Progenitor cell of endocrine pancreas (in vitro differentiated cells): ENCODE measurements around the gene LSAMP. TPM values are rescaled to one million over a fixed set of nuclear protein-coding genes. Genes with fewer than 3 reads are reported as not detected.
A peak's percentile ranks its signal among the peaks of the same experiment; 100 is the strongest.

ENCODE experiments used
- DNase-seq: peaks from one replicate; pipeline ENCODE4 v3.0.0; 2021; ENCODE audit warnings: low spot score; ENCODE audit not compliant: unreplicated experiment
- H3K27ac Mint-ChIP-seq: 2 replicates; pipeline ENCODE4 v1.8.0; 2021; ENCODE audit warnings: mild to moderate bottlenecking, moderate library complexity, mixed read lengths
- H3K27me3 Mint-ChIP-seq: 2 replicates; pipeline ENCODE4 v1.8.0; 2021; ENCODE audit warnings: mixed read lengths
- H3K36me3 Mint-ChIP-seq: 2 replicates; pipeline ENCODE4 v1.8.0; 2022; ENCODE audit warnings: mixed read lengths; ENCODE audit not compliant: insufficient read depth
- H3K4me1 Mint-ChIP-seq: 2 replicates; pipeline ENCODE4 v1.8.0; 2021; ENCODE audit warnings: low read depth, mixed read lengths
- H3K4me3 Mint-ChIP-seq: 2 replicates; pipeline ENCODE4 v1.8.0; 2021; ENCODE audit warnings: low read depth, mild to moderate bottlenecking, moderate library complexity, mixed read lengths
- H3K9me3 Mint-ChIP-seq: 2 replicates; pipeline ENCODE4 v1.8.0; 2021; ENCODE audit warnings: low read depth, mixed read lengths
- total RNA-seq: library from RNA; stranded (reverse); gene quantifications from 2 replicates; pipeline ENCODE4 v1.2.1, GENCODE V29; 2021
- TF ChIP-seq, protein P1 (sequence below): fragments of 200-600 bp; sonication (generic); IDR thresholded peaks from one replicate; pipeline ENCODE4 v1.5.0; 2021; ENCODE audit warnings: antibody characterized with exemption, mild to moderate bottlenecking; ENCODE audit not compliant: unreplicated experiment

LSAMP gene
- total RNA-seq, 1 donor from 2014 or later: 20.7 TPM

GRCh38 chr3:115789481-115789880 lies 655.8 kb downstream of the LSAMP start:
- Mint-ChIP-seq H3K36me3 (no peaks in the 10 kb centered on the region), H3K27ac (no peak overlapping the region)

GRCh38 chr3:115788921-115789470 lies 656.3 kb downstream of the LSAMP start:
- H3K4me1 Mint-ChIP-seq: peaks cover 30% of the 10 kb centered on the region
- no peaks in the 10 kb centered on the region for H3K9me3 Mint-ChIP-seq
- no peak for DNase-seq
- H3K27me3 Mint-ChIP-seq: peaks cover 14% of the 10 kb centered on the region
- no peaks in the 10 kb centered on the region for H3K36me3 Mint-ChIP-seq
- TF ChIP-seq, protein P1, sequence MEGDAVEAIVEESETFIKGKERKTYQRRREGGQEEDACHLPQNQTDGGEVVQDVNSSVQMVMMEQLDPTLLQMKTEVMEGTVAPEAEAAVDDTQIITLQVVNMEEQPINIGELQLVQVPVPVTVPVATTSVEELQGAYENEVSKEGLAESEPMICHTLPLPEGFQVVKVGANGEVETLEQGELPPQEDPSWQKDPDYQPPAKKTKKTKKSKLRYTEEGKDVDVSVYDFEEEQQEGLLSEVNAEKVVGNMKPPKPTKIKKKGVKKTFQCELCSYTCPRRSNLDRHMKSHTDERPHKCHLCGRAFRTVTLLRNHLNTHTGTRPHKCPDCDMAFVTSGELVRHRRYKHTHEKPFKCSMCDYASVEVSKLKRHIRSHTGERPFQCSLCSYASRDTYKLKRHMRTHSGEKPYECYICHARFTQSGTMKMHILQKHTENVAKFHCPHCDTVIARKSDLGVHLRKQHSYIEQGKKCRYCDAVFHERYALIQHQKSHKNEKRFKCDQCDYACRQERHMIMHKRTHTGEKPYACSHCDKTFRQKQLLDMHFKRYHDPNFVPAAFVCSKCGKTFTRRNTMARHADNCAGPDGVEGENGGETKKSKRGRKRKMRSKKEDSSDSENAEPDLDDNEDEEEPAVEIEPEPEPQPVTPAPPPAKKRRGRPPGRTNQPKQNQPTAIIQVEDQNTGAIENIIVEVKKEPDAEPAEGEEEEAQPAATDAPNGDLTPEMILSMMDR: no peak
- no peak overlapping the region for H3K4me3 Mint-ChIP-seq
- H3K27ac Mint-ChIP-seq: no peak overlapping the region

More at GRCh38 chr3:115789481-115789880, 655.8 kb downstream of the LSAMP start:
- H3K27me3 Mint-ChIP-seq: peaks cover 14% of the 10 kb centered on the region
- H3K4me1 Mint-ChIP-seq: peaks cover 33% of the 10 kb centered on the region
- no peak overlapping the region for H3K4me3 Mint-ChIP-seq
- no peaks in the 10 kb centered on the region for H3K9me3 Mint-ChIP-seq
- DNase-seq: no peak
- TF ChIP-seq, protein P1: no peak

GRCh38 chr3:115787818-115788217 lies 657.5 kb downstream of the LSAMP start:
- no peak for DNase-seq
- H3K27me3 Mint-ChIP-seq: peaks cover 14% of the 10 kb centered on the region
- H3K4me3 Mint-ChIP-seq: no peak overlapping the region
- no peaks in the 10 kb centered on the region for H3K36me3 Mint-ChIP-seq
- no peak overlapping the region for H3K27ac Mint-ChIP-seq
- TF ChIP-seq, protein P1: no peak
- H3K4me1 Mint-ChIP-seq: peaks cover 22% of the 10 kb centered on the region
- H3K9me3 Mint-ChIP-seq: no peaks in the 10 kb centered on the region

DNA sequence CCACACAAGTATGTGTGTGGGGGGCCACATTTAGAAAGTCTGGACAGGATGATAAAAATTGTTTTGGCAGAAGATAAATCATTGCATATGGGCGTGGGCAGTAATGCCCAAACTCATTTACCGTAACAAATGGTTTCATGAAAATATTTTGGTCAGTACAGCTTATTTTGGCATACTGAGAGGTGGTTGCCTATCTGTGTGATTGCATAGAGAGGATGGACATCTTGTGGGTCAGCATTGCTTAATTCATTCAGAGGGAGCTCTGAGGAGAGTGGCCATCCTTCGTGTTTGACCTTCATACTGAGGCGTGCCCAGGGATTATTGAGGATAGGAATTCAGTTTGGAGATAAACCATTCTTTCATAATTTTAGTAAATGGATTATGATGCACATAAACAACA lies 659.5 kb downstream of the LSAMP start:
- TF ChIP-seq, protein P1: no peak
- no peak for DNase-seq
- Mint-ChIP-seq H3K4me3 (no peak overlapping the region), H3K36me3 (no peaks in the 10 kb centered on the region), H3K27me3 (peaks cover 14% of the 10 kb centered on the region), H3K27ac (no peak overlapping the region), H3K9me3 (no peaks in the 10 kb centered on the region), H3K4me1 (peaks cover 12% of the 10 kb centered on the region)

DNA sequence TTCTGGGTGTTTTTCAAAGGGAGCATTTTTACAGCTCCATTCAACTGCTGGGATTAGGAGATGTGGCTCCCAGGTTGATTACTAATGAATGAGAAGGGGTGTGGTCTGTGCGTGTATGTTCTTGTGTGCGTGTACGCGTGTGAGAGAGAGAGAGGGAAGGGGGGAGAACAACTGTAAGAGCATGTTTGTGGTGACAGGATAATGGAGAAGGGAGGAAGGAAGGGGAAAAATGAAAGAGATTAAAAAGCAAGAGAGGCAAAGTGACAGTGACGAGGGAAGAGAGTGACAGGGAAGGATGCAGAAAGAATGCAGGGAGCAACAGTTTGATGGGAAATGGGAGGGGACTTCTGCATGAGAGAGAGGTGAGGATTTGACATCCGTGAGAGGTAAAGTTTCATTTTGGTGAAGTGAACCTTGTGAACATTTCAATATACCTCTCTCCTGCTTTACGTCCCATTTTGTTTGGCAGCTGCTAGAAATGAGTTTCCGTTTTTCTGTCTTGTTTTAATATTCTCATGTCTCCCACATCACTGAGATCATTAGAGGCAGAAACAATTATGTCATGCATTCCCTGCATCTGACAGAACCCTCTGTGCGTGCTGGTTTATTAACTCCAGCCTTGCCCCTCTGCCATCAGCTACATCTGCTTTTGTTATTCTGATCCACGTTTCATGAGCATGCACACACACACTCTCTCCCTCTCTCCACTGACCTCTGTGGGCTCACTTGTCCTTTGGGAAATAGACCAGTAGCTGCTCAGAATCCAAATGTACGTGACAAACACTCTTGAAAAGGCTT lies 660.3 kb downstream of the LSAMP start:
- Mint-ChIP-seq H3K4me3 (peak overlapping the region; percentile 88), H3K36me3 (no peaks in the 10 kb centered on the region), H3K27me3 (peaks cover 14% of the 10 kb centered on the region), H3K4me1 (peaks cover 10% of the 10 kb centered on the region), H3K9me3 (no peaks in the 10 kb centered on the region), H3K27ac (peak overlapping the region; percentile 81)
- TF ChIP-seq, protein P1: no peak
- no peak for DNase-seq
